Peyer's patch (tissue), 4 donors: ENCODE measurements around the gene SGIP1. TPM values are rescaled to one million over a fixed set of nuclear protein-coding genes. Genes with fewer than 3 reads are reported as not detected.

ENCODE experiments used
- DNase-seq, 3 donors: peaks; one replicate each; pipeline ENCODE4 v3.0.0-alpha.2; 2017 to 2019
- H3K27ac ChIP-seq, 4 donors: fragments of 200-600 bp; sonication (generic); one replicate each; pipeline ENCODE4 v1.5.1; 2016 to 2019
- H3K27me3 ChIP-seq, 2 donors: fragments of 200-600 bp; sonication (generic); one replicate each; pipeline ENCODE4 v1.5.1; 2019
- H3K36me3 ChIP-seq, 3 donors: fragments of 200-600 bp; sonication (generic); one replicate each; pipeline ENCODE4 v1.5.1; 2016 to 2019
- H3K4me1 ChIP-seq, 4 donors: fragments of 200-600 bp; sonication (generic); one replicate each; pipeline ENCODE4 v1.5.1; 2016 to 2019
- H3K4me3 ChIP-seq, 4 donors: fragments of 200-600 bp; sonication (generic); 1 replicate in 3 of 4; 2 replicates in 1 of 4; pipeline ENCODE4 v1.5.1; 2016 to 2019; ENCODE audit warnings: mild to moderate bottlenecking in 1 of 4
- H3K9me3 ChIP-seq, 4 donors: fragments of 200-600 bp; sonication (generic); one replicate each; pipeline ENCODE4 v1.5.1; 2016 to 2019; ENCODE audit warnings: mild to moderate bottlenecking in 1 of 4
- POLR2A ChIP-seq, 2 donors: fragments of 450-650 bp; IDR thresholded peaks; one replicate each; pipeline ENCODE4 v1.5.1; 2017; ENCODE audit warnings: antibody characterized with exemption in 2 of 2, mild to moderate bottlenecking in 2 of 2, moderate library complexity in 2 of 2
- total RNA-seq, 4 donors: library from RNA; depleted of rRNA; stranded (reverse); fragments of >200 nt; gene quantifications; one replicate each; pipeline ENCODE4 v1.1.0, GENCODE V29; 2016
- TF ChIP-seq, protein P1 (sequence below), 6 experiments: fragments of 450-650 bp in 4 of 6; fragments of 200-600 bp in 2 of 6; sonication (generic) in 1 of 6; IDR thresholded peaks; one replicate each; pipeline ENCODE4 v1.5.1; 2017 to 2019; ENCODE audit warnings: antibody characterized with exemption in 6 of 6, mild to moderate bottlenecking in 3 of 6, moderate library complexity in 1 of 6

SGIP1 gene
- total RNA-seq, 4 donors from 2014 or later: 0.47 to 14.9 (median 5.8) TPM

DNA sequence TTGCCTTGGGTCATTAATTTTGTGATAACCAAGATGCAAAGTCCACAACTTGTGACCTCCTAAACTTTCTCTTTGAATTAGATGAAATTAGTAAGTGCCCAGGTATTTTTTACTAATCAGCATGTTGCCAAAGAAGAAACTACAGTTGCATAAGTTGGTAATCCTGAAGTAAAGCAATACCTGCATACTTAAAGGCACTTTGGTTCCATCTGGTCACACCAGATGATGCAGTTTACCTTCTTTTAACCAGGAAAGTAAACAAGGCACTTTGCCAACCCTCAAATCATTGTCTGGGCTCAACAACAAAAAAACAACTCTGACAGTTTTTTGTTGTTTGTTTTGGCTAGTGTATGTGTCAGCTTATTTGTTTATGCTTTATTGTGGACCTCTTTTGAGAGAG lies 162.8 kb downstream of the SGIP1 start:
- DNase-seq: no peak
- Histone ChIP-seq H3K9me3 (no peaks in the 10 kb centered on the region), H3K27ac (no peak overlapping the region), H3K27me3 (no peaks in the 10 kb centered on the region), H3K4me3 (no peak overlapping the region), H3K4me1 (no peaks in the 10 kb centered on the region), H3K36me3 (no peaks in the 10 kb centered on the region)
- TF ChIP-seq, protein P1, sequence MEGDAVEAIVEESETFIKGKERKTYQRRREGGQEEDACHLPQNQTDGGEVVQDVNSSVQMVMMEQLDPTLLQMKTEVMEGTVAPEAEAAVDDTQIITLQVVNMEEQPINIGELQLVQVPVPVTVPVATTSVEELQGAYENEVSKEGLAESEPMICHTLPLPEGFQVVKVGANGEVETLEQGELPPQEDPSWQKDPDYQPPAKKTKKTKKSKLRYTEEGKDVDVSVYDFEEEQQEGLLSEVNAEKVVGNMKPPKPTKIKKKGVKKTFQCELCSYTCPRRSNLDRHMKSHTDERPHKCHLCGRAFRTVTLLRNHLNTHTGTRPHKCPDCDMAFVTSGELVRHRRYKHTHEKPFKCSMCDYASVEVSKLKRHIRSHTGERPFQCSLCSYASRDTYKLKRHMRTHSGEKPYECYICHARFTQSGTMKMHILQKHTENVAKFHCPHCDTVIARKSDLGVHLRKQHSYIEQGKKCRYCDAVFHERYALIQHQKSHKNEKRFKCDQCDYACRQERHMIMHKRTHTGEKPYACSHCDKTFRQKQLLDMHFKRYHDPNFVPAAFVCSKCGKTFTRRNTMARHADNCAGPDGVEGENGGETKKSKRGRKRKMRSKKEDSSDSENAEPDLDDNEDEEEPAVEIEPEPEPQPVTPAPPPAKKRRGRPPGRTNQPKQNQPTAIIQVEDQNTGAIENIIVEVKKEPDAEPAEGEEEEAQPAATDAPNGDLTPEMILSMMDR (IDR thresholded peaks at IDR 0.05): no peak
- TF ChIP-seq POLR2A (IDR thresholded peaks at IDR 0.05): no peak

DNA sequence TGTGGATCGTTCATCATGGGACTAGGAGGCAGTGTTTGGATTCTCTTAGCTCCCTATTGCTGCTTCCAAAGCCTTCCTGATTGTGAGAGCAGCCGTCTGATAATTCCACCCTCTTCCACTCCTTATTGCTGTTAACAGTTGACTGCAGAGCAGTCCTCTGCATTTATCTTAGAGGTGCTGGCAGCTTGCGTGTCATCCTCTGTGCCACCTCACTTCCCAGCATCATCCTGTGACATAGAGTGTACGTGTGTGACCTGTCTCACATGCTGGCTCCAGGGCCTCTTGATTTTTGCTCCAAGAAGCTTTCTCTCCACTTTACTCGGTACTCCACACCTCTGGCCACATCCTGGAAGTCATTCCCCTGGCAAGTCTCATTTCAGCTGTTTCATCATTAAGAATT lies 165.3 kb downstream of the SGIP1 start:
- no peaks in the 10 kb centered on the region for H3K4me1 ChIP-seq
- no peak overlapping the region for H3K27ac ChIP-seq
- no peak for DNase-seq
- TF ChIP-seq, protein P1 (IDR thresholded peaks at IDR 0.05): no peak
- no peak for TF ChIP-seq POLR2A (IDR thresholded peaks at IDR 0.05)
- H3K4me3 ChIP-seq: no peak overlapping the region
- H3K9me3 ChIP-seq: no peaks in the 10 kb centered on the region
- H3K36me3 ChIP-seq: no peaks in the 10 kb centered on the region
- no peaks in the 10 kb centered on the region for H3K27me3 ChIP-seq

DNA sequence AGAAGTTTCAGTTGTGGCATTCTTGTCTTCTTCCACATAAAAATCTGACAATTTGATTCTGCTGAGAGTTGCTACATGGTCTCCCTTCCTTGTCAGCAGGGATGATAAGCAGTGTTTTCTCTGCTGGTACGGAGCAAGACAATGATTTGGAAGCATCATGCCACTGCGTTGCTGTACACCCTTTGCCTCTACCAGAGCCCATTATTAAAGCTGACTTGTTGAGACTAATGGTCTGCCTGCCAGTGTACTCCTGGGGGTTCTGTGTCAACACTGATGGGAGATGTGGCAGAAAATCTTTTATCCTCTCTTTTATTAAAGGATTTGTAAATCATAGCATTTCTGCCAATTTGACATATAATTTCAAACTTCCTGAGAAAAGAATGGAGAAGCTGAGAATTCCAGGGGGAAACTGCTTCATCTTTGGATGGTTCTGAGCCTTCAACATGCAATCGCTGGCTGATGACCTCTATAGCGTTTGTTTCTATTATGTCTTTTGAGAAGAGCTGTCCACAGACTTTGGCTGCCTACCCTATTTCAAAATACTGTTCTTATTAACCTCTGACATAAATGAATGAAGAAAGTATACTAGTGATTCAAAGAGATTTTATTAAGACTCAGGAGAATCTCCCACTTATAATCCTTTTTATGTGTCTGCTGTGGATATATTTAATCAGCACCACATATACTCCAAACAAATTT lies 170.4 kb downstream of the SGIP1 start:
- H3K4me3 ChIP-seq: no peak overlapping the region
- no peaks in the 10 kb centered on the region for H3K36me3 ChIP-seq
- no peaks in the 10 kb centered on the region for H3K9me3 ChIP-seq
- H3K27ac ChIP-seq: no peak overlapping the region
- no peaks in the 10 kb centered on the region for H3K27me3 ChIP-seq
- DNase-seq: no peak
- no peaks in the 10 kb centered on the region for H3K4me1 ChIP-seq
- TF ChIP-seq, protein P1 (IDR thresholded peaks at IDR 0.05): no peak
- no peak for TF ChIP-seq POLR2A (IDR thresholded peaks at IDR 0.05)

DNA sequence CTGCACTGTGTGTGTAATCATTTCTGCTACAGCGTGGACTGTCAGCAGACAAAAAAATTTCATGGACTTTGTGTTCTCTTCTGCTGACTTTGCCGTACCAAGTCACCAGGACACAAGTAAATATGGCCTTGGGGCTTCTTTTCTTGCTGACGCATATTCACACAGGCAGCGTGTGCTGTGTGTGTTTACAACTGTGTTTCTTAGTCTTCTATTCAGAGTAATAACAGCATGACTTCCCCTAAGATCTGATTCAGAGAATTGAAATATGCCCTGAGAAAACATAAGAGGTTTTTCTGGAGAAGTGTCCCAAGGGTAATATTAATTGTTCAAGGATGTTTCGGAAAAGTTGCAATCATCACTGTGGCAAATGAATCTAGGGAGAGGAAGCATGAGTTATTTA lies 171.2 kb downstream of the SGIP1 start:
- Histone ChIP-seq H3K4me3 (no peak overlapping the region), H3K4me1 (no peaks in the 10 kb centered on the region), H3K27me3 (no peaks in the 10 kb centered on the region), H3K27ac (no peak overlapping the region), H3K36me3 (no peaks in the 10 kb centered on the region), H3K9me3 (no peaks in the 10 kb centered on the region)
- TF ChIP-seq, protein P1 (IDR thresholded peaks at IDR 0.05): no peak
- no peak for TF ChIP-seq POLR2A (IDR thresholded peaks at IDR 0.05)
- DNase-seq: no peak

DNA sequence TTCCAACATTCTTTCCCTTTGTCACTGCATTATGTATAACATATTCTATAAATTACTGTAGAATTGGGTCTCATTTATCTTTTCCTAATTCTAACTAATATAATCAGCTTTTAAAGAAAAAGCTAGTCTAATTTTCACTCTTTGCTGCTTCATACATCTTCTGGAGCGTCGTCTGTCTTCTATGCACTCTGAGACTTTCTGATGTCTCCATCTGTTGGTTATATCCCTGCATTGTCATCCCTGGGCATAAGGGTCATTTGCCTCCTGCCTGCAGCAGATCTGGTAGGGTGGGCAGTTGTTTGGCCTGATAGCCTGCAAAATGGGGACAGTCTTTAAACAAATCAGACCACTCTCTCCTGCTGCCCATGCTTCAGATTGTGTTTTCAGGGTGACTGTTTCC lies 177.5 kb downstream of the SGIP1 start:
- no peak for TF ChIP-seq POLR2A (IDR thresholded peaks at IDR 0.05)
- TF ChIP-seq, protein P1 (IDR thresholded peaks at IDR 0.05): no peak
- Histone ChIP-seq H3K9me3 (no peaks in the 10 kb centered on the region), H3K27me3 (no peaks in the 10 kb centered on the region), H3K4me1 (no peaks in the 10 kb centered on the region), H3K27ac (no peak overlapping the region), H3K4me3 (no peak overlapping the region), H3K36me3 (no peaks in the 10 kb centered on the region)
- no peak for DNase-seq

DNA sequence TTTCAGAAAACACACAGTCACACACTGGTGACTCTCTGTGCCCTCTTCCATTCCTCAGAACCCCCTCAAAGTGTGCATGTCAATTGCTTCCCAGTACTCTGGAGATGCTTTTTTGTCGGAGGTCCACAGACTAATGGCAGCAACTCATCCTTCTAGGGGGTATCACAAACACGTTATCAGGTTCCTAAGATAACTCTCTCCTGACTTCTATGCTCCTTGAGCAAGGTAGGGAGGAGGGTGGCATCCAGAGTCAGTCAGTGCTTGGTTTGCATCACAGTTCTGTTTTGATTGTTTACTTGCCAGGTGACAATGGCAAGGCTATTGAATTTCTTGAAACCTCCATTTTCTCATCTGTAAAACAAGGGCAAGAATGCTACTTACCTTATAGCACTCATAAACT lies 178.9 kb downstream of the SGIP1 start:
- TF ChIP-seq, protein P1 (IDR thresholded peaks at IDR 0.05): no peak
- no peak for TF ChIP-seq POLR2A (IDR thresholded peaks at IDR 0.05)
- no peaks in the 10 kb centered on the region for H3K27me3 ChIP-seq

More for the DNA sequence above, 178.9 kb downstream of the SGIP1 start:
- Histone ChIP-seq H3K27ac (no peak overlapping the region), H3K9me3 (no peaks in the 10 kb centered on the region), H3K4me3 (no peak overlapping the region), H3K4me1 (no peaks in the 10 kb centered on the region), H3K36me3 (no peaks in the 10 kb centered on the region)
- no peak for DNase-seq
